T-helper 2 cell (primary cell): ENCODE results near the gene ADPRS.

Experiments
- DNase-seq, 5 experiments: peaks; one replicate each; pipeline versions ENCODE4 v3.0.0 to v3.0.0-alpha.2; 2012 to 2022

ADPRS gene

GRCh38 chr1:36134505-36135329 lies 46.0 kb downstream of the ADPRS start:
- DNase-seq: no peak

- DNase-seq: no peak
Measured at GRCh38 chr1:36135330-36135667, 46.6 kb downstream of the ADPRS start.

- DNase-seq: no peak
Measured at GRCh38 chr1:36135796-36136195, 47.1 kb downstream of the ADPRS start.

DNA sequence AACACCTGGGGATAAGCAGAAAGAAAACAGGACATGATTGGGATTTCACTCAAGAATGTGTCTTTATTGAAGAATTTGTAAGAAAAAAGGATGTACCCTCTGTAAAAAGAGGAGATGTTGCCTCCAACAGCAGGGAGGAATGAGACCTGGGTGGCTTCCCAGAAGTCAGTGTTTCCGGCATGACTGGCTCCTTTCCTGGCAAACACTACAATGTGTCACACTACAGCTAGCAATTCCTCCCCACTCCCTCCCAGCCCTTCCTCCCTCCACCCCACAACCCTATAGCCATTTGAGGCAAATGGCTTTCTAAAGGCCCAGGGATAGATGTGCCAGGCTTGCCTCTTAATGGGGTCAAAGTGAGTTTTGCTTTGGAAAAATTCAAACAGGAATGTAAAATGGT lies 47.8 kb downstream of the ADPRS start:
- no peak for DNase-seq

DNA sequence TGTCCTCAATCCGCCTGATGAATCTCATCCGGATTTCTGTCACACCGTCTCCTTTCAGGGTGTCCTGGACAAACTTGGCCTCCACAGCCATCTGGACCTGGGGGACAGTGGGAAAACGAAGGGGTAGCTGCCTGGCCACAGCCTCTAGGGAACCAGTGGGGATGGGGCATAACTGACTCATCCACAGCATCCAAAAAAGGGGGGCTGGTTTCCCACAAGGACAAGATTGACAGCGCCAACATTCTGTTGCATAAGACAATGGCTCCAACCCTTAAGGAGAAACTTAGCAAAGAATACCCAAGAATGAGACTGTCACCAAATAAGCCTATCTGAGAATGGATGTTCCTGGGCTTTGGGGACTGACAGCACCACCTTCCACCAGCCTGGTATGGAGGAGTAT lies 48.5 kb downstream of the ADPRS start:
- no peak for DNase-seq

DNA sequence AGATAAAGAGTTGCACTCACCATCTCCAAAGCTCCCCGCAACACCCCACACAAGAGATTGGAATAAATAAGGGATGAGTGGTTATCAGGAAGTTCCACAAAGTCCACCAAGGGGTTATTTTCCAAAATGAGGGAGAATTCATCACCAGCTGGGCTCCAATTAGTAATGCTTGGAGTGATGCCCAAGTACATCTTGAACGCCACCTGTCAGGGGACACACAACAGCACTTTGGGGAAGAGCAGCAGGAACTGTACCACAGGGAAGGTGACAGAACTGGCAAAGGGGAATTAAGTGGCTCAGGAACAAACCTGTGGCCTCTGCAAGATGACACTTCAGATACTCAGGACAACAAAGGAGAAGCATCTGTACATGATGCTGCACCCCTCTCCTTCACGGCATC lies 49.1 kb downstream of the ADPRS start:
- no peak for DNase-seq

- no peak for DNase-seq
Measured at GRCh38 chr1:36139521-36139920, 50.8 kb downstream of the ADPRS start.

GRCh38 chr1:36142121-36142520 lies 53.4 kb downstream of the ADPRS start:
- no peak for DNase-seq

DNA sequence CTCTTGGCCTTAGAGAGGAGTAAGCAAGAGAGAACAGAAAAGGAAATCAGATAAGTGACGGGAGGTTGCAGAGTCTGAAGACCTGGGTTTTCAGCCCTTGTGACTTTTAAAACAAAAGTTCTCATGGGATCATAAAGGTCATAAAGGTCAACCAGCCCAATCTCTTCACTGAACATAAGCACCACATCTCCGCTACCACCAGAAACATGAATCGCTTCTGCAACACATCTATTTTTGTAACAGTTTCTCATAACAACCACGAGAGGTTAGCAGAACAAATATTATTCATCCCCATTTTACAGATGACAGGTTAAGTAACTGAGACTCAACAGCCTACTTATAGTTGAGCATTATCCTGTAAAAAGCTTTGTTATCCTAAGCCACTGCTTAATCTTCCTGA lies 54.7 kb downstream of the ADPRS start:
- DNase-seq: peak in 1 of 5 experiments; percentile 34
